ENCODE results near the gene SNX30.

Gene SNX30

DNA sequence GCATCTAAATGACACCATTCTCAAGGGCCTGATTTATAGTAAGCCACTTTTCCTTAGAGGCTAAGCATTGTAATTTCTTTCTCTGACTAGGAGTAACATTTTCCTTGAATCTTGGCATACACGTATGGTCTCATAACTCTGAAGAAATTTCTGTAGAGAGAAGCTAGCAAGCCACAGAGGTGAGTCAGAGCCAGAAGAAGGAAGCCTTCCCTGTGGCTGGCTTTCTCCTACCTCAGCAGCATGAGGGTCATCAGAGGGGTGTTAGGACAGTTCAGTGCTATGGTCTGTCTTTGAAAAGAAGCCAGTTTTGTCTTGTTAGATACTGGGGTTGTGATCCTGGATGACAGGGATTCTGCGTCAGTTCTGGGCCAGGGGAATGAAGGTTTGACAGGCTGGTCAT lies 3.2 kb downstream of the SNX30 start:
- no peak for DNase-seq

DNA sequence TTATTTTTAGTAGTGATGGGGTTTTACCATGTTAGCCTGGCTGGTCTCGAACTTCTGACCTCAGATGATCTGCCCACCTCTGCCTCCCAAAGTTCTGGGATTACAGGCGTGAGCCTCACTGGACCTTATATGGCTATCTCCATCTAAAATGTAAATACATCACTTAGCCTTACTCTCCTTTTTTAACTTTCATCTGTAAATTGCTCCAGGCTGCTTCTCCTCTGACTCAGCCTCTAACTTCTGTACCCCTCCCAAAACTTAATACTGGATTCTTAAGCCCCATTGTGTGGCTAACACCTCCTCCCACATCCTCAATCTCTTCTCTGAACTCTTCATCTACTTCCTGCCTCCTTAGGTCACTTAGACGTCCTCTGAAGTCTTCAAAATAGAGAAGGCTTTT lies 4.0 kb downstream of the SNX30 start:
- DNase-seq: no peak

DNA sequence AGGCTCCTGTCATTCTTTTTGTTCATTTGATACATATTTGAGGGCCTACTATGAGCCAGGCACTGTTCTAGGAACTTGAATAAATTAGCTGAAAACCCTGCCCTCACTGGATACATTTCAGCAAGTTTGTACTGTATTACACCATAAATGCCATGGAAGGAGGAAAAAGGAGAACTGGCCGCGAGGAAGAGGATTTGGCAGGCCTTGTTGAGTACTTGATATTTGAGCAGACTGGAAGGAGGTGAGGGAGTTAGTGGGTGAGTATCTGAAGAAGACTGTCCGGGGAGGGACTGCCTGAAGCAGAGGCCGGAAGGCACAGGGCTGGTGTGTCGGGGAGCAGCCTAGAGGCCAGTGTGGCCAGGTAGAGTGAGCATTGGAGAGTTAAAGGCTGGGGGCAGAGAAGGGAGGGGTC lies 4.5 kb downstream of the SNX30 start:
- no peak for DNase-seq

DNA sequence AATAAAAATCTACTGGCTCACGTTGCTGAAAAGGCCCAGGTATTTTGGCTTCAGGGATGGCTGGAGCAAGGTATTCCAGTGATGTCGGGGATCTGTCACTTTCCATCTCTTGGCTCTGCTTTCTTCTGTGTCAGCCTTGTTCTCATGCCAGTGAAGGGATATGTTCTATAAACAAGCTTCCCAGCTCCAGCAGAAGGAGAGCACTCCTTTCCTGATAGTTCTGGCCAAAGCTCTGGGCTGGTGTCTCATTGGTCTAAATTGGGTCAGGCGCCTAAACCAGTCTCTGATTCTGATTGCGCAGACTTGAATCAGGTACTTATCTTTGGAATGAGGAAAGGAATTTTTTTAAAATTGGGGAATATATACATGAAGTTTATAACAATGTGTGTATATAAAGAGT lies 5.1 kb downstream of the SNX30 start:
- no peak for DNase-seq

DNA sequence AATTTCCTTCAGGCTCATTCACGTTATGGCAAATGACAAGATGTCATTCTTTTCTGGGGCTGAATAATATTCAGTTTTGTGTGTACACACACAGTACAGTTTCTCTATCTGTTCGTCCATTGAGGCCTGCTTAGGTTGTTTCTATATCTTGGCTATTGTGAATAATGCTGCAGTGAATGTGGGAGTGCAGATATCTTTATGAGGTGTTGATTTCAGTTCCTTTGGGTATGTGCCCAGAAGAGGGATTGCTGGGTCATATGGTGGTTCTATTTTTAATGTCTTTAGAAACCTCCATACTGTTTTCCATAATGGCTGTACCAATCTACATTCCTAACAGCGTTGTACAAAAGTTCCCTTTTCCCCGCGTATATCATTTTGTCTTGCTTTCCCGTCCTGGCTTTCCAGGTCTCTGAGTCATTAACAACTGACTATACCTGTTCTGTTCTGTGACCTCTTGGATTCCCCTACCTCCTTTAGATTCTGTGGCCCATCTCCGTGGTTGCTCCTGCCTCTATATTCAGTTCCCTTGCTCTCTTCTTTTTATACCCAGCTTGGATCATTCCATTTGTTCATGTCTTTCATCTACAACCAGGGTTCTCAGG lies 6.8 kb downstream of the SNX30 start:
- DNase-seq: no peak

DNA sequence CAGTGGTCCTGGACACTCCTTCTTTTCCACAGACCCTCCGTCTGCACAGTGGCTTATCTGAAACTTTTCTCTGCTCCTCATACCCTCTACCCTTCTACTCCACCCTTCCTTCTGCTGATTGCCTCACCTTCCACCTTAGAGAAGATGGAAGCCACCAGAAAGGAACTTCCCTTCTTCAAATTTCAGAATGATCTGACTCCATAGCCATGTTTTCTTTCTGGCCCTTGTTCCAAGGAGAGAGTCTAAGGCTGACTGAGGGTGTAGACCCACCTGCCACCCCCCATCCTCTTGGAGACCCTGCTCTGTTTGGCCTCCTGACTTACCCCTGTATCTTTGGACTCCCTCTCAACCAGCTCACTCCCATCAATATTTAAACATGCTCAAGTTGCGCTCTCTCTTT lies 7.4 kb downstream of the SNX30 start:
- no peak for DNase-seq

DNA sequence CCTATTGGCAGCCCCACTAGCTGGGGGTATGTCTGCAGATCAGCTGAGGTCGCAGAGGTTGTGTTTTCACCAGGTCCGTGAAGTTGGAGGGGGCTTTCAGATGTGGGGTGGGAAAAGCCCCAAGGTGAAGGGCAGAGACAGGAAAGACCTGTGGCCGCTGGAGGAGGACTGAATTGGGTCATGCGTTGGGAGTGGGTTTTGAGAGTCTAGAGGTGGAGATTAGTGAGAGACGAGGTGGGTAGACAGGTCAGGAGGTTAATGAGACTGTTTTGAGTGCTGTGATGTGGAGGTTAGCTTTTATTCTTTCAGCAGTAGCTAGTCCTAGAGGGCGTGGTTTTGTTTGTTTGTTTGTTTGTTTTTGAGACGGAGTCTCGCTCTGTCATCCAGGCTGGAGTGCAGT lies 10.3 kb downstream of the SNX30 start:
- no peak for DNase-seq

DNA sequence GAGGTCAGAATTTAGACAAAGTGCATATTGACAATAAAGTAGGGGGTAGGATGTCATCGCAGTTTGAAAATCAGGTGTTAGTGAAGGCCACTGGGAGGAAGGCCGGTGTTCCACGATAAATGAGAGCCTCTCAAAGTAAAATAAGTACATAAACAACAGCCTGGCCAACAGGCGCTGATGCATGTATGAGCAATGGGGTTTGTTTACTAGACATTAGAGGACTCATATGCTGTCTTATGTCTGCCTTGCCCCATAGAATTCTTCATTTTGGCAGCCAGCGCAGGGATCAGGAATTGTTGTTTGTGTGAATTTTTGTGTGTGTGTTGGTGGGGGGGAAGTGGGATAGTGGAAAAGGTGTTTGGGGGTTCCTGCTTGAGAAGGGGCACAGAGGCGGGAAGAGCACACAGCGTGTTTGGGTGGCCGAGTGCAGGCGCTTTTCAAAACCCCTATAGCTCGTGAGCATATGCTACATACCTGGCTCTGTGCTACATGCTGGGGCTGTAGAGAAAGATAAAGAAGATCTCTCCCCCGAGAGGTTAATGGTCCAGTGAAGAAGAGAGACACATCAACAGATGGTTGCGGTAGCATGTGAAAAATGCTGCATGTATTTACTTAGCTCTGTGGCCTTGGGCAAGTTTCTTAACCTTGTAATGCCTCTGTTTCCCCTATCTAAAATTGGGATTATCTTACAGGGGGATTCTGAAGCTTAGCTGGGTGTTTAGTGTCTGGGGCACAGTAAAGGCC lies 11.5 kb downstream of the SNX30 start:
- no peak for DNase-seq

DNA sequence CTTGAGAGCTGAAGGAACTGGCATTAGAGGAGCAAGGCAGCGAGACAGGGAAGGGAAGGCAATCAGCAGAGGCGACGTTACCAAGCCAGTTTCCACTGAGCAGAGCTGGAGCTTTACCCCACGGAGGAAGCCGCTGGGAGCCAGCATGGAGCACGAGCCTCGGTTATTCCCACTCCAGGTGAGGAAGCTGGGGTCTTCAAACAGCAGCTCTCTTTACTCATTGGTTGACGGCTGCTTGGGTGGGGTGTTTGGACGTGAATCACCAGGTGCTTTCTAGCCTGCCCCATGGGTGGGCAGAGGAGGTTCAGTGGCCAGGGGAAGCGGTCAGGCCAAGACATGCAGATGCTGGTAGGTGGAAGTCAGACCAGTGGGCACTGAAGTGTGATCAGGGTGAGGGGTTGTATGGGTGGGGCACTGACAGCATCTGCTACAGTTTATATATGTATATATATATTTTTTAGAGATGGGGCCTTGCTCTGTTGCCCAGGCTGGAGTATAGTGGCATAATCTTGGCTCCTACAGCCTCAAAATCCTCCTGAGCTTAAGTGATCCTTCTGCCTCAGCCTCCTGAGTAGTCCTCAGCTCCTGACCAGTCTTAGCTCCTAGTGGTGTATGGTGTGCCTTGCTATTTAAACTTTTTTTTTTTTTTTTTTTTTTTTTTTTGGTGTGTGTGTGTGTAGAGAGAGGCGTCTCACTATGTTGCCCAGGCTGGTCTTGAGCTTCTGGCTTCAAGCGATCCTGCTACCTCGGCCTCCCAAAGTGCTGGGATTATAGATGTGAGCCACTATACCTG lies 12.4 kb downstream of the SNX30 start:
- no peak for DNase-seq

DNA sequence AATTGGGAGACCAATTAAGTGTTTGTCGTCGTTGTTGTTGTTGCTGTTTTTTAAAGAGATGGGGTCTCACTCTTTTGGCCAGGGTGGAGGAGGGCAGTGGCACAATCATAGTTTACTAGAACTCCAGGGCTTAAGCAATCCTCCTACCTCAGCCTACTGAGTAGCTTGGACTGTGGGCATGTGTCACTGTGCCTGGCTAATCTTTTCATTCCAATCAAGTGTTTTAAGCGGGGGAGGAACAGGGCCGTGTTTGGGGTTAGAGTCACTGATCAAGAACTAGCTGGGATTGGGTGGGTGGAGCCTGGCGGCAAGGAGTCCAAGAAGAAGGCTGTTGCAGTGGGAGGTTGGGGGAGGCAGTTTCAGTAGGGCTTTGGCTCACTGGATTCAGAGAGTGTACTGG lies 13.8 kb downstream of the SNX30 start:
- no peak for DNase-seq

DNA sequence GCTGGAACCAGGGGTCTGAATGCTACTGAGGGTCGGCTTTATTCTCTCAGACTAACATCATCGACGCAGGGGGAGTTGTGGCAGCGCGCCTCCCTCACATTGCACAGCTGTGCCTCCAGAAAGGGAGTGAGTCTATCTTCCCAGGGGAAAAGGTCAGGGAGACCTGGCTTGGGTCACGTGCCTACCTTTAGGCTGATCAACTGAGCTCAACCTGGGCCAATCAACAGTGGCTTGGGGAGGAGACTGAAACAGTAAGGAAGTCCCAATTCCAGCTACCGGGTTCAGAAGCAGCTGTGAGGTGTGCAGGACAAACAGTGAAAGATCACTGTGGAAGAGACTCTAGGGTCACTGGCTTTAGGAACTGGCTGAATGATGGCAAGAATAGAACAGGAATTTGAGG lies 14.3 kb downstream of the SNX30 start:
- DNase-seq: no peak

DNA sequence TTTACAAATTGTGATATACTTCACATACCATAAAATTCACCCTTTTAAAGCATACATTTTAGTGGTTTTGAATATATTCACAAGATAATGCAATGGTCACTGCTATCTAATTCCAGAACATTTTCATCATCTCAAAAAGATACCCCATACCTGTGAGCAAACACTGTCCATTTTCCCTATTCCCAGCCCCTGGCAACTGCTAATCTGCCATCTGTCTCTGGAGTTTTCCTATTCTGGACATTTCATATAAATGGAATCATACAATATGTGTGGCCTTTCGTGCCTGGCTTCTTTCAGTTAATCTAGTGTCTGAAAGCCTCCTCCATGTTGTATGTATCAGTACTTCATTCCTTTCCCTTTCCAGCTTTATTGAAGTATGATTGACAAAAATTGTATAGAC lies 14.7 kb downstream of the SNX30 start:
- DNase-seq: no peak

DNA sequence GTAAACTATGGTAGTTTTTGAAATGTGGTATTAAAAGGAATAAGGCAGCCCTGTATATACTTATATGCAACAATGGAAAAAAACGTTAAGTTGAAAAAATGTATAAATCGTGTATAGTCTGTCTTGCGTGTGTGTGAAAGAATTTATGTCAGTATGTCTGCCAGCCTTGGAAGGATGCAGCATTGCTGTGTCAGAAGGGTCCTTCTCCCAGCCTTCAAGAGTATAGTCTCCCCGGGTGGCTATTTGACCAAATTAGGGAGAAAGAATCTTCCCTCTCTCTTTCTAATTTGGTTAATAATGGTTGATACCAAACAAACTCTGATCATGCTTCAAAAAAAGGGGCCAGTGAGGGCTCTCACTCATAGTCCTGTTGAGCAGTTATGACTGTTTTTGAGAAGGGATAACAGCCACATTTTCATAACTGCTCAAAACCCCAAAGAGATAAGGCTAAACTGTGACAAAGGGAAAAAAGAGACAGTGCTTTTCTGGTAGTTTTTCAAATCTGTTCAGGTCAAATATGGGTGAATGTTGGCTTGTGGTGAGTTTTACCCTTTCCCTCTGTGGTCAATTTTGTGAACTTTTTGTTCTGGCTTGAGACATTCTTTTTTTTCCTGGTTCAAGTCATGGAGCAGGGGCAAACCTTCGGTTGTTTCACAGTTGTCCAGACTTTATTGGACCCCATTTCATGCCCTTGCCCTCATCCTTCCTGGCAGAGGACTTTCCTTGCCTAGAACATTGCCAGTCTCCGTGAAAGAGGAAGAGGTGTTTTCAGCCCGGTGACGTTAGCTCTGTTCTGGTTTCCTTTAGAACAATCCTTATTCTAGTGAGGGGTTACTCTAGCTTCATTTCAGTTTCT lies 21.0 kb downstream of the SNX30 start:
- DNase-seq: no peak

DNA sequence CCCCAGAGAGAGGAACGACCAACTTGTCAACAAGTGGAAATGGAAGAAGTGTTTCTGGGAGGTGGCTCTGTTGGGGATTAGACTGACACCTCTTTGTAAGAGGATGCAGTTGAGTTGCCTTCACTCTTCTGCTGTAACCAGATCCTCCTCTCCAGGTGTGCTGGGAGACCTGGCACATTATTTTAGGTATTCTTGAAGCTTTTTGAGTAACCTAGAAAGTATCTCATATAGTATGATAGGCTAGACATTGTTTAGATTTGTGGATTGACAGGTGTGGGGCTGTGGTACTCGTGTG lies 21.6 kb downstream of the SNX30 start:
- no peak for DNase-seq

DNA sequence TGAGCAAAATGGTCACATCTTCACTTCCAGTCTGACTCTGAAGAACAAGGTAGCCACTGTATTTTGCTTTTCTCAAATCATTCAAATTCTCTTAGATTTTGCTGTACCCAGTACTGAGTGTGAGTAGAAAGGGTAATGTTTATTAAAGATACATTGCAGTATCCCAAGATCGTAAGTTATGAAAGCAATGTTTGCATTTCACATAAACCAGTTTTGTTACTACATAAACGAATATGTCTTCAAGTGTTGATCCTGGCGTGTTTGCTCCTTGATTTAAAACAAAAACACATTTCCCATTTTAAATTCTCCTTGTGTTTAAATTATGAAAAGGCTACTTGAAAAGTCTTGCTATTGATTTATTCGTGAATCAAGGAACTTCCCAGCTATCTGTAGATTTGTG lies 22.0 kb downstream of the SNX30 start:
- DNase-seq: no peak

DNA sequence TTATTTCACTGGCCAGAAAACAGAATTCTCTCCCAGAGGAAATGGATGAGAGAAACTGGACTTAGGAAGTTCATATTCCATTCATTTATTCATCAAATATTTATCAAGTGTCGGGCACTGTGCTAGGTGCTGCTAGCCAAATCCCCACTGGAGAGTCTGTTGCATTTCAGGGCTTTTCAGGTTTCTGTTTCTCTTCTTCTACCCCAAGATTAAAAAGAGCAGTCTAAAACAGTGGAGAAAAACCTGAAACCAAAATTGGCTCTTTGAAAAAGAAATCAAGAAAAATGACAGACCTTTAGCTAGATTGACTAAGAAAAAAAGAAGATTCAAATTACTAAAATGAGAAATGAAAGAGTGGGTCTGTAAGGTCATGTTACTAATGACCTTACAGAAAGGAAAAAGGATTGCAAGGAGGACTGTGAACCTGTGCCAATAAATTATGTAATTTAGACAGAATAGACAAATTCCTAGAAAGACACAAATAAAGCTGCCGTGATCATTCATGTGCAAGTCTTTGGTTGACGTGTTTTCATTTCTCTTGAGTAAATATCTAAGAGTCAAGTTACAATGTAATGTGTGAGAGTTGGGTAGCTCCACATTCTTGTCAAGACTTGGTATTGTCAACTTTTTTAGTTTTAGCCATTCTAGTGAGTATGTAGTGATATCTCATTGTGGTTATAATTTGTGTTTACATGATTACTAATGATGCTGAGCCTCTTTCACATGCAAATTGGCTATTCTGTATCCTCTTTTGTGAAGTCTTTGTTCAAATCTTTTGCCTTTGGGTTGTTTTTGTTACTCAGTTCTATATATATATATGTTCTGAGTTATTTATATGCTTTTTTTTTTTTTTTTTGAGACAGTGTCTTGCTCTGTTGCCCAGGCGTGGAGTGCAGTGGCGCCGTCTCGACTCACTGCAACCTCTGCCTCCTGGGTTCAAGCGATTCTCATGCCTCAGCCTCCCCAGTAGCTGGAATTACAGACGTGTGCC lies 23.7 kb downstream of the SNX30 start:
- no peak for DNase-seq

DNA sequence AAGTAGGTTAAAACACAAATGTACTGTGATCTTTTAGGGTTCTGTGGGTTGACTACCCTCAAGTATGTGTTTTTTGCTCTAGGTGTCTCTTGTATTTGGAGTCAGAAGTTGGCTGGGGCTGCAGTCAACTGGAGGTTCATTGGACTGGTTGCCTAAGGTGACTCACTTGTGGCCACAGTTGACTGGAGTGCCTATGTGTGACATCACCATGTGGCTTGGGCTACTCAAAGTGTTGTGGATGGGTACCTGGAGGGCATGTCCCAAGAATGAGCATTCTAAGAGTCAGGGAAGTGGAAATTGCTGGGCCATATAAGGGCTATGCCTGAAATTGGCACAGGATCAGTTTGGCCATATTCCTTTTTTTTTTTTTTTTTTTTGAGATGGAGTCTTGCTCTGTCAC lies 27.4 kb downstream of the SNX30 start:
- DNase-seq: no peak

DNA sequence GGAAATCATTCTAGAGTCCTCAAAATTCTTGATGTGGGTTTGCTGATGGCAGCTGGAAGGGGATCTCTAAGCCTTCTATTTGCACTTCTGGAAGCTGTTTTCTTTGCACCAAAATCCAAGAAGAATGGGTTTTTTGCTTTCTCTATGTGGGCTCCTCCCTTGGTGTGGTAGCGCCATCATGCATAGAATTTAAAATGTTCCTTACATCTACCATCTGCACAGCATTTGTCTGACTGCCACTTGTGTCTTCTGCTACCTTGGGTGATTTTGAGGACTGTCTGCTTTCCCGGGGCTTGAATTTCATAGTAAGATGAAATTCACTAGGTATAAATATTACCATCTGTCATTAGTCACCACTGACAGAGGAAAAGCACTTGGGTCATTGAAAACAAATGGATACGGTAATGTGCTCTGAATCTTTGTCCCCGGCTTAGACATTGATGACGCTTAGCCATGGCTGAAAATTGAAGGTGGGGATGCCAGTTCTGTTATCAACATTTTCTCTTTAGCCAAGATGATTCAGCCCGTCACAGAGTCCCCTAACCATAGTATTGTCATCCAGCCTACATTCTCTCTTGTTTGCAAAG lies 30.0 kb downstream of the SNX30 start:
- DNase-seq: no peak

DNA sequence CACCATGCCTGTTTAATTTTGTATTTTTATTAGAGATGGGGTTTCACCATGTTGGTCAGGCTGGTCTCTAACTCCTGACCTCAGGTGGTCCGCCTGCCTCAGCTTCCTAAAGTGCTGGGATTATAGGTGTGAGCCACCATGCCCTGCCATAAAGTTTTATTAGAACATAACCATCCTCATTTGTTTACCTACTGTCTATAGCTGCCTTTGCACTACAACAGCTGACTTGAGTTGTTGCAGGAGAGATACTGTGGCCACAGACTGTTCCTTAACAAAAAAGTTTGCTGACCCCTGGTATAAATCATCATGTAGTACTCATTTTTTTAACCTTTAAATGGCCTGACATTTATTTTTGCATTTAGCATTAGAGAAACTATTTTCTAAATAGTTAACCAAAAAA lies 31.7 kb downstream of the SNX30 start:
- no peak for DNase-seq

DNA sequence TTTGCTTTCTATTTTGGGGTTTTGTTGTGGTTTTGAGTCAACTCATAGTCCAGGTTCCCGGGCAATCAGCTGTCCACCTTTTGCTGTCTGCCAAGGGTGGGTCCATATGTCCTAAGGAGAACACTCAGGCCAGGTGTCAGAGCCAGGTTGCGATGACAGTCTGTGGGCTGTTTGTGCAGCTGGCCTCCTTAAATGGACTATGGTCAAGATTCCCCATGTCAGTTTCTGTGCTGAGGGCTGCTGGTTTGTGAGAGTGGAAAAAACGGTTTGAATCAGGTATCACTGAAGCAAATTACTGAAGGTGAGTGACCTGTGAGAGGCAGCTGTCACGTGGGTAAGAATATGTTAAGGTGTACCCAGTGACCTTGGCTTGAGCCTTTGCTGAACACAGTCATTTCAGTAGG lies 33.0 kb downstream of the SNX30 start:
- no peak for DNase-seq

DNA sequence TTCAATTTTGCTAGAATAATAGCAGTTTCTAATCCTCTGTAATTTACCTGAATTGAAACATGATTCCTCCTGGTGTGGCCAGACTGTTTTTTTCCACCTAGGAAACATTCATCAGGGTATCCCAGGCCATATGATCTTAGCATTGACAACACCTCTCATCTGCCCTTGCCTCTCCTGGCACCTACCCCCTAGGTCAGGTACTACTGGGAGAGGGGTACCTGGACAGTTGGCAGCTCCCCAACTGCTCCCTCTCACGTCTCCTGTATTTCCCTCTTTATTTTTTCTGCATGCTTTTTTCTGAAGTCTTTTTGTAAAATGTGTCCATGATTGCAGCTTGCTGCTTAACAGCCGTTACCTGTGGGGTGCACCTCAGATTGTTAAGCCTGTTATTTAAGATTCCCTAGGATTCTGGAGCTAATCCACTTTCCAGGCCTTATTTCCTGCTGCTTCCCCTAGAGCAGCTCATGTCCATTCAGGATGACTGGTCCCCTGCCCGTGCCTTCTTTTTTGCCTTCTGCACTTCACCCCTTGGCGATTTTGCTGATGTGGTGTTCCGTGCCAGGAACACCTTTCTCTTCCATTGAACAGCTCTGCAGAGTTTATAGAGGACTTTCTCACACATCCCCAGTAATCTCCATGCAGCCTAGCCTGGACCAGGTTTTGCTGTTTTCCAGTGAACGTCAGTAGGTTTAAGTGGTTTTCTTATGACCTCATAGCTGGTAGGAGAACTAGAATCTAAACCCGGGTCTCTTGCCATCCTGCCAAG lies 33.6 kb downstream of the SNX30 start:
- DNase-seq: no peak

Measured in NCI-H1694 (cell line).